Activated CD4-positive, alpha-beta T cell treated with anti-CD3 and anti-CD28 coated beads, Interleukin-2, amount 50 U/mL, for 48 hours (primary cell): Measurements from ENCODE around the gene KLHL22.
"Not testable (repeated sequence)": the region's sequence is repeated elsewhere in the genome, so short reads cannot be mapped to it uniquely, and the experiment has no call there.

Experiments
- DNase-seq, 2 experiments: peaks; one replicate each; pipeline ENCODE4 v3.0.0-alpha.2; 2020

KLHL22 gene

DNA sequence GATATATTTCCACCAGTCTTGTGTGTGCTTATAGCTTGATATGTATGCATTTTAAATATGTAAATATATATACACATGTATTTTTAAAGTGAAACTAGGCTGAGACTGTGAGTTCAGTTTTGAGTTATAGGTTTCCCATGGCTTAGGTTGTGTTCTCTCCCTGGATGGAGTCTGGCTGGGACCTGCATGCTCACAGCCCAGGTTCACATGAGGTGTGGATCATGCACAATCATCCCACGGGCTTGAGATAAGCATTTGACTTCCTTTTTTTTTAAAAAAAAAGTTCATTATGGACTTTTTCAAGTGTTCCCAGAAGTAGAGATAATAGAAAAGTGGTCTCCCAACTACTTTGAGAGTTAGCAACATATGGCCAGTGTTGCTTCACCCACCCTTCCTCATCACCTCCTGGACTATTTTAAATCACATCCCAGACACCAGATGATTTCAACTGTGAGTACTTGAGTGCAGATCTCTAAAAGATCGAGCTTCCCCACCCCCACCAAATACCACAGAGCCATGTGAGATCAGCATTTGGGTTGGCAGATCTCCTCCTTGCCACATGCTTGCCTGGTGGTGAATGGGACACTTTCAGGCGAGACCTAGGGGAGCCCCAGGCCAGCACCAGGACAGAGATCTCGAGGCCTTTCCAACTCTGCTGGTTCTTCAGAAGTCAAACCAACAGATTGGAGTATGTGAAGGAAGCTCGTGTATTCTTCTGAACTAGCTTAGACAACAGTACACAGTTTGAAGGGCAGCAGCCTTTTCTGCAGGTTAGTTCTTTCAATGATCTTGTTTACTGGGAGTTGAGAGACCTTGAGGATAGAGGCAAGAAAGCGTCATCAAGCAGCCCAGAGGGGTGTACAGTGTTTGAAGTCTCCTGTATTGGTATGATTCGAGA lies 27.7 kb upstream of the KLHL22 start:
- peak in 1 of 2 experiments; percentile 35 for DNase-seq

DNA sequence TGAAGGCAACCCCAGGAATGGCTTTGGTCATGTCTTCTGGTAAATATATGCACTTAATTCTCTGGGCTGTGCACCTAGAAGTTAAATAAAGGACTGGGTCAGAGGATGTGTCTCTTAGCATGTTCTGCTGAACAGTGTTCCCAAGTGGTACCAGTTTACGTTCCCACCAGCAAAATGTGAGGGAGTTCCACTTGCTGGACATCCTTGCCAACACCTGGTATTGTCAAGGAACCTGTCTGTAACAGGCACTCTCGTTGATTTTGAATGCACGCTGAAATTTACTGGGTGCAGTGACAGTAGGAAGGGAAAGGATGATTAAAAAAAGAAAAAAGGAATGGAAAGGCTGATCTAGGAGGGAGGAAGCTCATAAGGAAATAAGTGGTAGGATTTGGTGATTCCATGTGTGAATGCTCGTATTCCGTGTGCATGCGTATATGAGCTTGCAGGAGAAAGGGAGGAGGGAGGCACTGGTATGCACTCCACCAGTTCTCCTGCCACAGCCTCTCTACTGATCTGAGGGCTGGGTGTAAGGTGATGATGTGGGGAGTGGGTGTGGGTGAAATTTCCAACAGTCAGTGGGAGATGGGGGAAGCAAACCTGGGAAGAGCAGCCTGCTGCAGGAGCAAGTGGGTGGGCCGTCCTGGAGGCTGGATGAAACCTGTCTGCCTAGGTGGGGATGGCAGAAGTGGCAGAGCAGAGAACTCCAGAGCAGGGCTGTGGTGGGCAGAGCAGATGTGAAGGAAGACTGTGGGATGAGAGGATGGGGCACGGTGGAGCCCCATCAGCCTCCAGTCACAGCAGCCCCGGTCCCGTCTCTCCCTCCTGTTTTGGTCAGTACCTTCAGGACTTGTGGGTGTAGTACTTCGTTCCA lies 26.8 kb upstream of the KLHL22 start:
- DNase-seq = no peak

DNA sequence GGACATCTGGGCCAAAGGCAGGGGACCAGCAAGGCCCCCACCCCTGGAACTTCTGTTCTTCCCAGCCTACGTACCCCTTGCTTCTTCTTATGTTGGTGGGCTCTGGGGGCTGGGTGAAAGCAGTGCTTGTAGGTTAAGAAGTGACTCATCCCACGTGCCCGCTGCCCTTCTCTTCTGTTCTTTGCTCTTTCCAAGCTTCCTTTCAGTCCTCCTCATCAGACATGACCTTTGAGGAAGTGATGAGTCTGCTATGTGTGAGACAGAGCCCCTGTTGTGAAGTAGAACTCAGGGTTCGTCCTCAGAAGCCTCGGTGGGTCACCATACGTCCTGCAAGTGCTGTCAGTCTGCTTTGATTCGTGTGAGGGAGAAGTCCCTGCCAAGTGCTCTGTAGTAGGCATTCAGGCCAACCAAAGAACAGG lies 24.5 kb upstream of the KLHL22 start:
- no peak for DNase-seq

DNA sequence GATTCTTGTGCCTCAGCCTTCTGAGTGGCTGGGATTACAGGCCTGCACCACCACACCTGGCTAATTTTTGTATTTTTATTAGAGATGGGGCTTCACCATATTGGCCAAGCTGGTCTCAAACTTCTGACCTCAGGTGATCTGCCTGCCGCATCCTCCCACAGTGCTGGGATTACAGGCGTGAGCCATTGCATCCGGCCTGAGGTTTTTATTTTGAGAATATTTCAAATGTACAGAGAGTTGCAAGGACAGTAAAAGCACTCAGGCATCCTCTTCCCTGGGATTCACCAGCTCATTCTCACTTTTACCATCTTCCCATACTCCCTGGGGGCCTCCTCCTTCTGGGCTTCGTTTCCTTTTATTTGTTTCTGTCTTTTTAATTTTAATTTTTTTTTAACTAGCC lies 24.0 kb upstream of the KLHL22 start:
- DNase-seq = no peak

DNA sequence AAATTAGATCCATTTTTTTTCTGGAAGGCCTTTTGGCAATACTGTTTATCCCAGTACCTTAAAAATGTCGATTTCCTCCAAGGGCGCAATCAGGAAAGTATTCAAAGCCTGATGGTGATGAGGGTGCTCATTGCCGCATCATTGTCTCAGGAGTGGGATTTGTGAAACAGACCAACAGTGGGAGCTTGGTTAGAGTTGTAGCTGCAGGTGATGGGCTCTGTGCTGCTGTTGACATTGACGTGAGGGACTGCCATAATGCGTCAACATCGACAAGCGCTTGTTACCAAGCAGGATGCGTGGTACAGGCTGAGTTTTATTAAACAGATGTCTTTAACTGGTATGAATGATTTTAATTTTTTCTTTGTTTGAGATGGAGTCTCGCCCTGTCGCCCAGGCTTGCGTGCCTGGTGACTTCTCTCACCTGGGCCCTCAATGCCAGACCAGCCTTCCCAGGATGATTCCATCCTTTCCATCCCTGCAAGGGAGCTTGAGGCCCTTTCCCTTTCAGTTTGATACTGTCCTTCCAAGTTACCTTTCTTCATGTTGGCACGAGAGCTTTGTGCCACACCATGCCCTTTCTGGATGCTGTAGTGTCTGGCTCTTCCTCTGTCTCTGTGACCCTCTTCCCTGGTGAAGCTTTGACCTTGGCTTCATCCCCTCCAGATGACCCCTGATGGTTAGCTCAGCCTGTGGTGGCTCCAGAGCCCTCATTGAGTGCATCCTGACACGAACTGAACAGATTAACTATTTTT lies 22.4 kb upstream of the KLHL22 start:
- no peak for DNase-seq

DNA sequence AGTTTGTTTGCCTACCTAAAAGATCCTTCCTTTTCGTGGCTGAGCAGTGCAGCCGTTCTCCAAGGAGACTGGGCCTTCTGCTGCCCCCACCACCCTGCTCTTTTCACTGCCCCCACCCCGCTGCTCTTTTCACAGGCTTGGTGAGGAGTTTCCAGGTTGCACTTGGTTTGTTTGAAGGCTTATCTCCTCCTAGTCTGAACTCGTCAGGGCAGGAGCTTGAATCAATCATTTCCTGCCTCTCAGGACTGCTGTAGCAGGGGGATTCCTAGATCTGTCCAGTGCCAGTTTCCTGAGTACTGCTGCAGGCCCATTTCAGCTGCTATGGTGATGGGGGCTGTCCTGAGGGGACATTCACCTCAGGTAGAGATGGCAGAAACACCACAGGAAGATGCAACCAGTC lies 21.8 kb upstream of the KLHL22 start:
- no peak for DNase-seq

DNA sequence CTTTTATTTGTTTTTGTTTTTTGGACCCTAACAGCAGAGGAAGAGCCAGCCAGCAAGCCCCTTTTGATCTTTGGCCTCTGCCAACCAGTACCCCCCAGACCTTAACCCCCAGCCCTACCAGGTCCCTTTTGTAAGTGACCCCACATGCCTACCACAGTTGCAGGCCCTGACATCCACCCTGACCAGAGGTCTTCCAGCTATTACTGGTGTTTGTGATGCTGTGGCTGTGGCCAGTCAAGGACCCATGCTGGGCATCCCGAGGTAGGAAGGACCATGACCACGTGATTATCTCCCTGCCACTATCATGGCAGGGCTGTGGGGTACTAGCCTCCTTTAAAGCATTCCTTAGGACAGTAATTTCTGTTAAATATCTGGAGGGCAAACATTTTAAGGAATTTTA lies 20.8 kb upstream of the KLHL22 start:
- DNase-seq = no peak

DNA sequence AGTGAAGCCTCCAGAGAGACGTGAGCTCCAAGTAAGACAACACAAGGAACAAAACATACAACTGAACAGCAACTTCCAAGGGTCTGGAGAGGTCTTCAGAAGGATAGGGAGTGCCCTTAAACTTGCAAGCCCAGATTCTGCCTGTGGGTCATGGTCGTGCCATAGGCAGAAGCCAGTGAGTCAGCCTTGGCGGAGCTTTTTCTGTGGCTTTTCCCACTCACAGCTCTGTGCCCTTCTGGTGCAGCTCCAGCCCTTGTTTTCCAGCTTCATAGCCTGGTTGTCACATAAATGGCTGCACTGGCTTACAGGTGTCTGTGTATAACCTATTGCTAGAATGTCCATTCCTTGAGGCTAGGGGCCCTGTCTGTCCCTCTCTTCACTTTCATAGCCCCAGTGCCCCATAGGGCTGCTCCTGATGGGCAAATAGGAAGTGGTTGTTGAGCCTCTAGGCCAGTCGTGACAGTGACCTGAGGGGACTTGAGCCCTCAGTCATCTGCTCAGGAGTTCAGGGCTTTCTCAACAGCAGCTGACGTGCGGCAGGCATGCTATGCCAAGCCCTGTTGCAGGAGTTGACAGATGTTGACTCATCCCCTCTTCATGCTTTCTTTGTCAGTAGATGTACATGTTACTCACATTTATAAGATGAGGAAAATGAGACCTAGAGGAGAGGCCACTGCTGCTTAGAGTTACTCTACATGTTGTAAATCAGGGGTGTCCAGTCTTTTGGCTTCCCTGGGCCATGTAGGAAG lies 19.2 kb upstream of the KLHL22 start:
- DNase-seq = no peak

DNA sequence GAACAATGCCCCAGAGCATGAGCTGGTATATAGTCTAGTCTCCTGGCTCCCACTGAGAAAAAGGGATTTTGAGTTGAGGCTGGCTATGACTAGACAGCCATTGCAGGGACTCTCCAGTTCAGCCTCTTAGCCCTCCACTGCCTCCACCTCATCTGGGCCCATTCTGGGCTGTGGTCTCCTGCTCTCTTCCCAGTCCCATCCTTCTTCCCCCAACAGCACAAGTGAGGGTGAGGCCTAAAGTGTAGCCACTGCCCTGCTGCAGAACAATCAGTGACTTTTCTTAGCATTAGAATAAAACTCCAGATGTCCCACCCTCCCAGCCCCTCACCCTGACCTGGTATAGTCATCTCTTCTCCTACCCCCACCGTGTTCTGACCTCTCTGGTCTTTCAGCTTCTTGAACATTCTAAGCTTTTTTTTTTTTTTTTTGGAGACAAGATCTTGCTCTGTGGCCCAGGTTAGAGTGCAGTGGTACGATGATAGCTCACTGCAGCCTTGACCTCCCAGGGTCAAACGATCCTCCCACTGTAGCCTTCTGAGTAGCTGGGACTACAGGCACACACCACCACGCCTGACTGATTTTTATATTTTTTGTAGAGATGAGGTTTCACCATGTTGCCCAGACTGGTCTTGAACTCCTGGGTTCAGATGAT lies 16.1 kb upstream of the KLHL22 start:
- no peak for DNase-seq

DNA sequence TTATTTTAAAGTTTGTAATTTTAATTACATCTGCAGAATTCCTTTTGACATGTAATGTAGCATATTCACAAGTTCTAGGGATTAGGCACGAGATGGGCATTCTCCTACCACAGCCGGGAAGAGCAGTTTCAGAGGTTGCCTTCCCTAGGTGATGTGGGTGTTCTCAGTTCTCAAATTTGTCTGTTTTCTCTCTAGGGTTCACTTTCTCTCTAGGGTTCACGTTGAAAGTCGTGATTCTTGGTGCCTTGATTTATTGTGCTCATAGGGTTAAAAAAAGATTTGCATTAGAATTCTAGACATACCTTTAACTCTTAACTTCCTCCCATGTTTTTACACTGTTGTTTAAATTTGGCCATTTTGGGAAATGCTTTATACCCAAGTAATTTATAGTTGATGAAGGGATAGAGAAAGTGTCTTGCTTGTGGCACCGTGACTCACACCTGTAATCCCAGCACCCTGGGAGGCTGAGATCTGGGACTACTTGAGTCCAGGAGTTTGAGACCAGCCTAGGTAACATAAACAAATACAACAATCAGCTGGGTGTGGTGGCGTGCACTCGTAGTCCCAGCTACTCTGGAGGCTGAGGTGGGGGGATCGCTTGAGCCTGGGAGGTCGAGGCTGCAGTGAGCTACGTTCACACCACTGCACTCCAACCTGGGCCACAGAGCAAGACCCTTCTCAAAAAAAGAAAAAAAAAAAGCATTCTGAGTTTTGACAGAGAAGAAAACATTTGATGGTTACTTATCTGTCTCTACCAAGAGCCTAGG lies 15.4 kb upstream of the KLHL22 start:
- DNase-seq = no peak

DNA sequence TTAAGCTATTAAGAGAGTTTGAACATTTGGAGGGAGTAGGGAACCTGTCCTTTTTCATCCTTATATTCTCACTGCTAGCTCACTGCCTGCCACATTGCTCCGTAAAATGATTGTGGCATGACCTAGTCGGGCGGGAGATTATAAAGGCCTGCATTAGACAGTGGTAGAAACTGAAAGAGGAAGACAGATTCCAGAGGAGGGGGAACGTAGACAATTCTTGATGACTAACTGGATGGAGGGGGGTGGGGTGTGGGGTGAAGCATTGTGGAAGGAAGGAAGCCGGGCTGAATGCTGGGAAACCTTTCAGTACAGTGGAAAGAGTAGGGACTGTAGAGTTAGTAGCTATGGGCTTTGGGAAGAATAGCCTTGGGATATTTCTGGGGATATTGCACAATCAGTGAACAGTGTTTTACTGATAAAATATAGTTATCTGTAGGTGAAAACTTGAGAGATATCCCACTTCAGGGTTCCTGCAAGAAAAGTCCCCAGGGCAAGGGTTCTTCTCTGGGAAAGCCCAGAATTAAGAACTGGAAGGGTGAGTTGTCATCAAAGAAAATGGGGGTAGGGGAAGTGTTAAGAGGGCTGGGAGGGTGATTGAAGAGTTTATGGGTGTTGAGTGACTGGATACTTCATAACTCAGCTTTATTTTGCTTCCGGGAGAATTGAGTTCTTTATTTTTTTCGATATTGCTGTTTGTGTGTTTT lies 13.9 kb upstream of the KLHL22 start:
- DNase-seq = peak; percentile 63 to 71

DNA sequence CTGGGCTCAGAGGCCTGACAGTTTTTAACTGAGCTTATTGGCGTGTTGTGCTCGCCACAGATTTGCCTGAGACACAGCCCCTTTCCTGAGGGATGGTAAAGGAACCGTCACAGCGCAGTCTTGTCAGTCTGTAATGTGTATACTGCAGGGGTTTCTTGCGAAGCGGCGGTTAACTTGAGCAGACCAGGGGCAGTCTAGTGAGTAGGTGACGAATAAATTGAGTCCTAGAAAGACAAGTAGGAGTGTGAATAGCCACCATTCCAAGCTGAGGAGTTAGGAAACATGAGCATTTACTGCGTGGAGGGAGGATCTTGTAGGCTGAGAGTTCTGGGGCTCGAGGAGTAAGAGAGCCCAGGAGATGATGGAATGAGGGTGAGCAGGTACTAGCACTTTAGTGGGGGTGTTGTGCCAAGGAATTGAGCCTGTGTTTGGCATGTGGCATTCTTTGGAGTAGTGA lies 13.2 kb upstream of the KLHL22 start:
- DNase-seq = no peak

DNA sequence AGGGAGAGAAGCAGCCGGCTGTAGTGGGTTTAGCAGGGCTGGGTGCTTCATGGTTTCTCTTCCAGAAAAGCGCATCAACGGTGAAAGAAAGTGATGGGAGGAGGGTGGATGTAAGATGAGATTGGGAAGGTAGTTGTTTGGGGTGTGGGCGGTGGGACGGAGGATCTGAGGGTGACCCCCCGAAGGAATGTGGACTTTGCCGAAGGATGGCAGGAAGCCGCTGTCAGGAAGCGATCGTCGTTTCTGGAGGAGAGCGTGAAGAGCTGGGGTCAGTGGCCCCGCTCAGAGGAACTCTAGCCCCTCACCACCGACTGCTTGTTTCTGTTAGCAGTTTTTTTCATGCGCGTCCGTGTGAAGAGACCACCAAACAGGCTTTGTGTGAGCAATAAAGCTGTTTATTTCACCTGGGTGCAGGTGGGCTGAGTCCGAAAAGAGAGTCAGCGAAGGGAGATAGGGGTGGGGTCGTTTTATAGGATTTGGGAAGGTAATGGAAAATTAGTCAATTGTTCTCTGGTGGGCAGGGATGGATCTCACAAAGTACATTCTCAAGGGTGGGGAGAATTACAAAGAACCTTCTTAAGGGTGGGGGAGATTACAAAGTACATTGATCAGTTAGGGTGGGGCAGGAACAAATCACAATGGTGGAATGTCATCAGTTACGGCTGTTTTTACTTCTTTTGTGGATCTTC lies 12.6 kb upstream of the KLHL22 start:
- not testable (repeated sequence) for DNase-seq

DNA sequence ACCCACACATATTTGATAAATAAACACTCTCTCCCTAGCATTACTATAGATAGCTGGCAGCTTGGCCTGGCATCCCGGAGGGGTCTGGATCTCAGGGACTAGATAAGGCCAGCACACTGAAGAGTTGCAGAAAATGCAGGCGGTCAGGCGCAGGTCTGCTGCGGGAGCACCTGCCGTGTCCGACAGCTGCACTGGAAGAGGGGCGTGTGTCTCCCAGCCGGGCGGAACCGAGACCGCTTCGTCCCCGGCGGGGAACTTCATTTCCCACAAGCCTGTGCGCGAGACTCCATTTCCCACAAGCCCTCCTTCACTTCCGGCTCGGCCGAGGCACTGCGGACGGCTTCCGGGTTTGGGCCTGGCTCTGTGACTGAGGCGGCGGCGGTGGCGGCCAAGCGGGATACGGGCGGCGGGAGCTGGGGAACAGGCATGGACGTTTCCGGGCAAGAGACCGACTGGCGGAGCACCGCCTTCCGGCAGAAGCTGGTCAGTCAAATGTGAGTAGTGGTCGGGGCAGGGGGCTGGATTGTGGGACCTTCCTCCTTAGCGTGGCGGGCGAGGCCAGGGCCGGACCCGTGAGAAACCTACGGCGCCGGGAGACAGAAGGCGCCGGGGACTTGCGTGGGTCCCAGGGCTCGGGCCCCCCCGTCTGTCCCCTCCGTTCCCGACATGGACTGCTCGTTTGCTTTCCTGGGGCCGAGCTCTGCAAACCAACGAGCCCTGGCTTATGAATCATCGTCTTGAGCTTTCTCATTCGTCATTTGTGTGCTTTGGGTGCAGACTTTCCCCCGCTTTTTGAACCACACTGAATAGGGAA lies 11.9 kb upstream of the KLHL22 start, which contains the start of gene MED15:
Gene MED15, plus strand, starts transcription at position 358 of the 814 bp plus-strand sequence. Its CDS starts 69 bp downstream, at position 427.
- peak; percentile 89 to 93 for DNase-seq

DNA sequence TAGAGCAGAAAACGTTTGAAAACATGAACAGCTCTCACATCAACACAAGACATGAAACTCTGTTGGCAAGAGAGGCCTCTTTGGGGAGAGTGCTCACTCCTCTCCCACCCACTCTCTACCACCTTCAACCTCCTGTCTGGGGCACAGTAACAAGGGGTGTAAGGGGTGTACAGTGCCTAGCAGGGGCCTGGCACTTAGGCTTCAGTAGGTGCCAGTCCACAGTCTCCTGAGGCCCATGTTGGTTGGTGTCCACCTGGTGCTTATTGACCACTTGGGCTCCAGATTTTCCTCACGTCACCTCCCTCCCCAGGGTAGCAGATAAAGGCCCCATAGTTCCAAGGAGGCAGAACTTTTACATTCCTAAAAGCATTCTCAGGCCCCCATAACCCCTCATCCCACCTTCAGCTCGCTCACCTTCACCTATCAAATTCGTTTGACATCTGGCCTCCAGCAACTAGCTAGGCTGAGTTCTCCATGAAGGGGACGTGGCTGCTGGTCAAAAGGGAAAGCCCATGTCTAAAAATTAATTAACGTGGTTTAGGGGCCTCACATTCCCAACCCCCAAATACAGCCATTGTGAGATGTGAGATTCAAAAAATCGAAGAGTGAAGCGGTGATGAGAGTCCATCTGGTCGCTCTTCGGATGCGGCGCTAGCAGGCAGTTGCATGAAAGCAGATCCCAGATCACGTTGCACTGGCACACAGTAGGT lies 11.1 kb upstream of the KLHL22 start:
- DNase-seq = no peak

DNA sequence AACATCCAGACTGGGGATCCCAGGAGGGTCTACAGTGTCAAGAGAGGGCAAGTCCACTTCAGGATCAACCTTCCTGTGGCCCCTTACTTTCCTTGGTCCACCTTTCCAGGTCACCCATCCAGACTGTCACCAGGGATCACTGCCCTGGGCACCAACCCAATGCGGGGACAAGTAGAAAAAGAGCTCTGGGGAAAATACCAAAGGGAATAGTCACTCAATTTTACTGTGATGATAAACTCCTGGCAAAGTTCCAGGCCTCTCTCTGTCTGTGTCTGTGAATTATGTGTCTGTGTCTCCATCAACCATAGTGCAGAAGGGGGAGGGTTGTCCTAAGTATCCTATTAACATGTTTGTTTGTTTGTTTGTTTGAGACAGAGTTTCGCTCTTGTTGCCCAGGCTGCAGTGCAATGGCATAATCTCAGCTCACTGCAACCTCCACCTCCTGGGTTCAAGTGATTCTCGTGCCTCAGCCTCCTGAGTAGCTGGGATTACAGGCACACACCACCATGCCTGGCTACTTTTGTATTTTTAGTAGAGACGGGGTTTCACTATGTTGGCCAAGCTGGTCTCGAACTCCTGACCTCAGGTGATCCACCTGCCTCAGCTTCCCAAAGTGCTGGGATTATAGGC lies 8.8 kb upstream of the KLHL22 start:
- DNase-seq = not testable (repeated sequence)

DNA sequence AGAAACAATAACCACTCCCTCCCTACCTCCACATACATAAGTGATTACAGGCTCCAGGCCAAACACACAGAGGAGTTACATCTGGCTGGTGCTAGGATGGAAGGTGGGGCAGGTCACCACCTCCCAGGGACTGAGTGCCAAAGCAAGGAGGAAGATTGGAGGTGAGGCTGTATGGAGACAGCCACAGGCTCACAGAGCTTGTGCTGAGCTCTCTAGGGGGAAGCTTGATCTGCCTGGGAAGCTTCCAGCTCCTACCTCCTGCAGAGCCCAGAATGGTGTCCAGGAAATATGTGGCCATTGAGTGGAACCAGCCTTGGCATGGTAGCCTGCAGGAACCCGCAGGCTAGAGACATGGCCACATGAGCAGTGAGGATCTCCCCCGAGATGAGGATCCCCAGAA lies 8.2 kb upstream of the KLHL22 start:
- DNase-seq = no peak
